Small intestine (tissue), 7 donors: ENCODE measurements around the gene GIMAP4. TPM values are rescaled to one million over a fixed set of nuclear protein-coding genes. Genes with fewer than 3 reads are reported as not detected.
"Not testable (repeated sequence)": the region's sequence is repeated elsewhere in the genome, so short reads cannot be mapped to it uniquely, and the experiment has no call there.

Experiments used
- DNase-seq, 2 donors: peaks; one replicate each; pipeline versions ENCODE4 v3.0.0 to v3.0.0-alpha.2; 2013
- FAIRE-seq: peaks from 2 replicates; lab custom pipeline; 2012; peaks lifted over from hg19 to GRCh38; lab: Jason Lieb, UNC
- H3K27ac ChIP-seq, 3 donors: one replicate each; pipeline ENCODE4 v1.5.1; 2013; ENCODE audit warnings: low read length in 2 of 3, mild to moderate bottlenecking in 2 of 3, control low read depth in 1 of 3, inconsistent platforms in 1 of 3, low read depth in 1 of 3, moderate library complexity in 1 of 3
- H3K27me3 ChIP-seq, 3 donors: one replicate each; pipeline ENCODE4 v1.6.1; 2013; ENCODE audit warnings: low read length in 3 of 3, inconsistent platforms in 1 of 3; ENCODE audit not compliant: control insufficient read depth in 3 of 3, insufficient read depth in 3 of 3
- H3K36me3 ChIP-seq, 3 donors: one replicate each; pipeline ENCODE4 v1.6.1; 2013; ENCODE audit warnings: low read length in 3 of 3, inconsistent platforms in 1 of 3, low read depth in 1 of 3, mild to moderate bottlenecking in 1 of 3, moderate library complexity in 1 of 3; ENCODE audit not compliant: control insufficient read depth in 3 of 3, insufficient read depth in 2 of 3
- H3K4me1 ChIP-seq, 3 donors: one replicate each; pipeline ENCODE4 v1.6.1; 2013; ENCODE audit warnings: low read length in 2 of 3, inconsistent platforms in 1 of 3, low read depth in 1 of 3, mild to moderate bottlenecking in 1 of 3, moderate library complexity in 1 of 3; ENCODE audit not compliant: control insufficient read depth in 3 of 3, insufficient read depth in 2 of 3
- H3K4me3 ChIP-seq, 3 donors: one replicate each; pipeline ENCODE4 v1.5.1; 2013; ENCODE audit warnings: low read length in 3 of 3, control low read depth in 1 of 3, inconsistent platforms in 1 of 3, low read depth in 1 of 3, mild to moderate bottlenecking in 1 of 3, moderate library complexity in 1 of 3
- H3K9me3 ChIP-seq, 2 donors: one replicate each; pipeline ENCODE4 v1.6.1; 2013; ENCODE audit warnings: low read depth in 1 of 2, low read length in 1 of 2; ENCODE audit not compliant: control insufficient read depth in 2 of 2, insufficient read depth in 1 of 2
- WGBS, 3 donors: extraction: QIAGEN DNeasy Blood & Tissue Kit; methylation state at CpG; one replicate each; pipeline ENCODE4 v1.1.7; 2013; 5-methylcytosine and 5-hydroxymethylcytosine counted together
- polyA plus RNA-seq, 4 donors: library from polyadenylated mRNA; stranded (reverse) in 3 of 4; unstranded in 1 of 4; fragments of 200-250 nt in 3 of 4; fragments of 120-200 nt in 1 of 4; gene quantifications; one replicate each; pipeline versions ENCODE4 v1.2.1 to v1.2.3, GENCODE V29; 2013
- donor health status: healthy with polysubstance abuse.
- donor health status: control.
- donor health status: control.
- donor health status: Bipolar disorder and iron deficiency.
- donor health status: healthy.

The GIMAP4 gene
- polyA plus RNA-seq, 4 donors = 4.2 to 37.8 (median 15.7) TPM

GRCh38 chr7:150567871-150568301 is 696 bp downstream of the GIMAP4 start:
- Histone ChIP-seq H3K4me3 (peak overlapping the region; percentile 30 to 60 (median 38)), H3K9me3 (no peaks in the 10 kb centered on the region), H3K36me3 (peaks cover 0 to 4% (median 0%) of the 10 kb centered on the region in 3 donors), H3K27me3 (no peaks in the 10 kb centered on the region), H3K27ac (peak overlapping the region; percentile 16 to 77 (median 28)), H3K4me1 (no peaks in the 10 kb centered on the region)
- DNase-seq (peak in 1 of 2 donors; percentile 5), FAIRE-seq (no peak)
- WGBS, 3 donors = 48 to 59% (median 56%) methylated on average over 3 of the region's 3 CpGs

GRCh38 chr7:150568714-150569113 is 1.5 kb downstream of the GIMAP4 start:
- Histone ChIP-seq H3K36me3 (peaks cover 0 to 4% (median 0%) of the 10 kb centered on the region in 3 donors), H3K27ac (peak overlapping the region in 1 of 3 donors; percentile 77), H3K4me1 (no peaks in the 10 kb centered on the region), H3K9me3 (no peaks in the 10 kb centered on the region), H3K27me3 (no peaks in the 10 kb centered on the region), H3K4me3 (peak overlapping the region in 1 of 3 donors; percentile 60)
- WGBS, 3 donors = 41 to 80% (median 70%) methylated on average over 2 of the region's 2 CpGs
- no peak for FAIRE-seq
- DNase-seq = peak in 1 of 2 donors; percentile 23

GRCh38 chr7:150569245-150569955 is 2.2 kb downstream of the GIMAP4 start:
- no peak for FAIRE-seq
- peak overlapping the region in 1 of 3 donors; percentile 78 for H3K27ac ChIP-seq
- peak overlapping the region in 2 of 3 donors; percentile 12 to 18 for H3K4me3 ChIP-seq
- DNase-seq = no peak
- no peaks in the 10 kb centered on the region for H3K27me3 ChIP-seq
- no peaks in the 10 kb centered on the region for H3K9me3 ChIP-seq
- H3K4me1 ChIP-seq = no peaks in the 10 kb centered on the region
- WGBS, 3 donors = 53 to 63% (median 54%) methylated on average over 7 of the region's 7 CpGs
- H3K36me3 ChIP-seq = peaks cover 0 to 4% (median 0%) of the 10 kb centered on the region in 3 donors

- Histone ChIP-seq H3K9me3 (no peaks in the 10 kb centered on the region), H3K4me1 (no peaks in the 10 kb centered on the region), H3K4me3 (no peak overlapping the region), H3K27ac (no peak overlapping the region), H3K27me3 (no peaks in the 10 kb centered on the region), H3K36me3 (peaks cover 0 to 4% (median 0%) of the 10 kb centered on the region in 3 donors)
- FAIRE-seq (no peak), DNase-seq (no peak)
- 81 to 85% (median 85%) methylated on average over 5 of the region's 5 CpGs for WGBS, 3 donors
These were observed 3.6 kb downstream of the GIMAP4 start for GRCh38 chr7:150570556-150571465.

GRCh38 chr7:150572496-150572895 is 5.3 kb downstream of the GIMAP4 start:
- Histone ChIP-seq H3K36me3 (peaks cover 0 to 4% (median 0%) of the 10 kb centered on the region in 3 donors), H3K4me3 (no peak overlapping the region), H3K27me3 (no peaks in the 10 kb centered on the region), H3K9me3 (no peaks in the 10 kb centered on the region), H3K27ac (no peak overlapping the region), H3K4me1 (no peaks in the 10 kb centered on the region)
- WGBS, 3 donors = 93 to 94% (median 93%) methylated on average over 10 of the region's 10 CpGs
- DNase-seq = no peak
- no peak for FAIRE-seq

- not testable (repeated sequence) for H3K9me3 ChIP-seq, H3K36me3 ChIP-seq, H3K27me3 ChIP-seq, H3K4me3 ChIP-seq, DNase-seq, H3K4me1 ChIP-seq, FAIRE-seq
- 62 to 80% (median 72%) methylated on average over 7 of the region's 7 CpGs for WGBS, 3 donors
- peak overlapping the region in 1 of 3 donors; percentile 16 for H3K27ac ChIP-seq
These were observed 12.9 kb downstream of the GIMAP4 start for GRCh38 chr7:150579979-150580637.

- Histone ChIP-seq H3K9me3 (no peaks in the 10 kb centered on the region), H3K27me3 (no peaks in the 10 kb centered on the region), H3K4me1 (no peaks in the 10 kb centered on the region), H3K27ac (no peak overlapping the region), H3K4me3 (no peak overlapping the region), H3K36me3 (no peaks in the 10 kb centered on the region)
- WGBS, 3 donors = 84 to 89% (median 87%) methylated on average over 3 of the region's 3 CpGs
- DNase-seq = no peak
- no peak for FAIRE-seq
These were observed 13.6 kb downstream of the GIMAP4 start for GRCh38 chr7:150580638-150581394.
